ENCODE measurements around the gene ACTL8.

- no peak for TF ChIP-seq CTCF (conservative IDR thresholded peaks at IDR 0.05 in 1 of 2, IDR thresholded peaks at IDR 0.05 in 1 of 2; ENCODE audit: low read depth in 1 of 2, low read length in 2 of 2)
- TF ChIP-seq EZH2 (IDR thresholded peaks at IDR 0.05; ENCODE audit: low read length, missing control alignments): no peak
Measured at GRCh38 chr1:17846341-17846740, 91.2 kb downstream of the ACTL8 start.
